SHP77 treated with DMSO at 0.1 percent for 48 hours (cell line): ENCODE results near the gene RTN4.

Experiments used
- DNase-seq: peaks from one replicate; lab custom pipeline; 2025; lab: John Stamatoyannopoulos, UW

Gene RTN4

GRCh38 chr2:54949431-54949830 is 100.8 kb downstream of the RTN4 start:
- no peak for DNase-seq

GRCh38 chr2:54948120-54948519 is 102.1 kb downstream of the RTN4 start:
- DNase-seq: no peak

- DNase-seq: no peak
Measured at GRCh38 chr2:54947646-54948045, 102.6 kb downstream of the RTN4 start.

- DNase-seq: no peak
Measured at GRCh38 chr2:54947136-54947535, 103.1 kb downstream of the RTN4 start.

GRCh38 chr2:54946220-54946805 is 103.9 kb downstream of the RTN4 start:
- DNase-seq: no peak

GRCh38 chr2:54945391-54946219 is 104.6 kb downstream of the RTN4 start:
- no peak for DNase-seq

GRCh38 chr2:54944724-54945326 is 105.4 kb downstream of the RTN4 start:
- no peak for DNase-seq

- no peak for DNase-seq
Measured at GRCh38 chr2:54942373-54942772, 107.9 kb downstream of the RTN4 start.

GRCh38 chr2:54941248-54941984 is 108.8 kb downstream of the RTN4 start:
- no peak for DNase-seq

GRCh38 chr2:54940723-54941122 is 109.5 kb downstream of the RTN4 start:
- DNase-seq: no peak

- DNase-seq: no peak
Measured at GRCh38 chr2:54939446-54940118, 110.7 kb downstream of the RTN4 start.

- DNase-seq: no peak
Measured at GRCh38 chr2:54936766-54937165, 113.5 kb downstream of the RTN4 start.

- DNase-seq: no peak
Measured at GRCh38 chr2:54935389-54935788, 114.9 kb downstream of the RTN4 start.

GRCh38 chr2:54931473-54931872 is 118.8 kb downstream of the RTN4 start:
- no peak for DNase-seq

GRCh38 chr2:54928719-54929118 is 121.5 kb downstream of the RTN4 start:
- DNase-seq: no peak

- no peak for DNase-seq
Measured at GRCh38 chr2:54927751-54928615, 122.3 kb downstream of the RTN4 start.

- no peak for DNase-seq
Measured at GRCh38 chr2:54927085-54927750, 123.0 kb downstream of the RTN4 start.

- DNase-seq: no peak
Measured at GRCh38 chr2:54925022-54925421, 125.2 kb downstream of the RTN4 start.

- no peak for DNase-seq
Measured at GRCh38 chr2:54924121-54924520, 126.1 kb downstream of the RTN4 start.
